Activated B cell treated with CpG ODN at 0.5 μM for 24 hours (primary cell): ENCODE data around the gene IL1RAPL1. TPM values are rescaled to one million over a fixed set of nuclear protein-coding genes. Genes with fewer than 3 reads are reported as not detected.

Source experiments
- ATAC-seq: fragments of 200-7000 bp; cut with Tn5 transposase; one replicate; pipeline ENCODE4 v1.10.0; 2021; ENCODE audit warnings: low read depth, mild to moderate bottlenecking, moderate library complexity
- CTCF ChIA-PET: fragments of 350-600 bp; sonication (Branson Sonifier 250); formaldehyde crosslinking; loops from one replicate; lab custom pipeline; 2021; ENCODE audit warnings: antibody characterized with exemption; lab: Charles Lee
- POLR2A ChIA-PET: fragments of 350-600 bp; sonication (Branson Sonifier 250); formaldehyde crosslinking; loops from one replicate; lab custom pipeline; 2021; ENCODE audit warnings: antibody characterized with exemption; lab: Charles Lee
- DNase-seq: peaks from one replicate; pipeline ENCODE4 v3.0.0; 2022
- H3K27ac Mint-ChIP-seq: one replicate; pipeline ENCODE4 v1.8.0; 2020; ENCODE audit warnings: mixed read lengths
- H3K27me3 Mint-ChIP-seq: one replicate; pipeline ENCODE4 v1.8.0; 2021; ENCODE audit warnings: mixed read lengths
- H3K36me3 Mint-ChIP-seq: one replicate; pipeline ENCODE4 v1.8.0; 2021; ENCODE audit warnings: low read depth, mixed read lengths
- H3K4me1 Mint-ChIP-seq: one replicate; pipeline ENCODE4 v1.8.0; 2021; ENCODE audit warnings: mixed read lengths
- H3K4me3 Mint-ChIP-seq: one replicate; pipeline ENCODE4 v1.8.0; 2020; ENCODE audit warnings: mild to moderate bottlenecking, mixed read lengths
- H3K9me3 Mint-ChIP-seq: one replicate; pipeline ENCODE4 v1.8.0; 2020; ENCODE audit warnings: mixed read lengths
- intact Hi-C: fragments of 100-400 bp; cut with micrococcal nuclease; formaldehyde crosslinking; loops from one replicate; pipeline ENCODE4 v1.15.1; 2024
- total RNA-seq: library from RNA; stranded (reverse); gene quantifications from 2 replicates; pipeline ENCODE4 v1.2.3, GENCODE V29; 2022
- TF ChIP-seq, protein P1 (sequence below): fragments of 200-600 bp; IDR thresholded peaks from one replicate; pipeline ENCODE4 v1.8.0; 2022; ENCODE audit warnings: antibody characterized with exemption, mild to moderate bottlenecking

Gene IL1RAPL1
- total RNA-seq, 1 donor from 2014 or later: not detected

- H3K27me3 Mint-ChIP-seq: no peaks in the 10 kb centered on the region
- intact Hi-C loops: no loop called here
- no peak for ATAC-seq
- POLR2A ChIA-PET: interaction anchor here (0.7 kb wide), 1 partner anchor 117 kb away, joined by 3 read pairs; no protein-coding TSS in a partner anchor
- no peak for DNase-seq
- H3K4me3 Mint-ChIP-seq: no peak overlapping the region
- H3K9me3 Mint-ChIP-seq: no peaks in the 10 kb centered on the region
- CTCF ChIA-PET: no interaction called here
- no peak overlapping the region for H3K27ac Mint-ChIP-seq
- H3K4me1 Mint-ChIP-seq: no peaks in the 10 kb centered on the region
- TF ChIP-seq, protein P1, sequence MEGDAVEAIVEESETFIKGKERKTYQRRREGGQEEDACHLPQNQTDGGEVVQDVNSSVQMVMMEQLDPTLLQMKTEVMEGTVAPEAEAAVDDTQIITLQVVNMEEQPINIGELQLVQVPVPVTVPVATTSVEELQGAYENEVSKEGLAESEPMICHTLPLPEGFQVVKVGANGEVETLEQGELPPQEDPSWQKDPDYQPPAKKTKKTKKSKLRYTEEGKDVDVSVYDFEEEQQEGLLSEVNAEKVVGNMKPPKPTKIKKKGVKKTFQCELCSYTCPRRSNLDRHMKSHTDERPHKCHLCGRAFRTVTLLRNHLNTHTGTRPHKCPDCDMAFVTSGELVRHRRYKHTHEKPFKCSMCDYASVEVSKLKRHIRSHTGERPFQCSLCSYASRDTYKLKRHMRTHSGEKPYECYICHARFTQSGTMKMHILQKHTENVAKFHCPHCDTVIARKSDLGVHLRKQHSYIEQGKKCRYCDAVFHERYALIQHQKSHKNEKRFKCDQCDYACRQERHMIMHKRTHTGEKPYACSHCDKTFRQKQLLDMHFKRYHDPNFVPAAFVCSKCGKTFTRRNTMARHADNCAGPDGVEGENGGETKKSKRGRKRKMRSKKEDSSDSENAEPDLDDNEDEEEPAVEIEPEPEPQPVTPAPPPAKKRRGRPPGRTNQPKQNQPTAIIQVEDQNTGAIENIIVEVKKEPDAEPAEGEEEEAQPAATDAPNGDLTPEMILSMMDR: no peak
- H3K36me3 Mint-ChIP-seq: no peaks in the 10 kb centered on the region
Measured at GRCh38 chrX:29461039-29461438, 873.8 kb downstream of the IL1RAPL1 start.

GRCh38 chrX:29466456-29466855 lies 879.2 kb downstream of the IL1RAPL1 start:
- Mint-ChIP-seq H3K4me3 (no peak overlapping the region), H3K27me3 (no peaks in the 10 kb centered on the region), H3K4me1 (no peaks in the 10 kb centered on the region), H3K9me3 (no peaks in the 10 kb centered on the region), H3K27ac (no peak overlapping the region), H3K36me3 (no peaks in the 10 kb centered on the region)
- intact Hi-C loops: no loop called here
- DNase-seq (no peak), ATAC-seq (no peak)
- CTCF ChIA-PET: no interaction called here
- TF ChIP-seq, protein P1: no peak
- POLR2A ChIA-PET: no interaction called here

DNA sequence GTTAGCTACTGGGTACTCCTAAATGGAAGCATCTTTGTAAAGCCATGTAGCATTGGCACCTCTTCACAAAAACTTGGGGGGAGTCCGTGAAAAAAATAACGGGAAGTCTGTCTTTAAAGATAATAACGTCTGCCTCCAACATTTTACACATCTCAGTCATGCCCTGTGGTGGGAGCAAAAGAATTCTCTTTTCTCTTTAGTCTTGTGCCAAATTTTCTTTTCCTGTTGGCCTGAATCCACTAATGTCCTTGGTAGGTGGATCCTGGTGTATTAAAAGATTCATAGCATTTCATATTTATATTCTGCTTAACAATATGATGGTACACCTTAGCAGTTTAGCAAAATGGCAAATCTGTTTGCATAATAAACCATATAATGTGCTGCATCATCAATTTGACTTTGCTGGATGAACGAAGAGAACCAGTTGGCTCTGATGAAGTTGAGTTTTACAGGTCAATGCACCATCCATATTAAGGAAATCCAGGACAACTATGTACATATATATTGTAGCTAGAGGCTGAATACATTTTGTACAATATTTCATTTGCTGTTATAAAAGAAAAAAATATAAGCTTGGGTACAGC lies 881.8 kb downstream of the IL1RAPL1 start:
- Mint-ChIP-seq H3K36me3 (no peaks in the 10 kb centered on the region), H3K27me3 (no peaks in the 10 kb centered on the region), H3K9me3 (no peaks in the 10 kb centered on the region), H3K4me1 (no peaks in the 10 kb centered on the region), H3K27ac (no peak overlapping the region), H3K4me3 (no peak overlapping the region)
- no peak for ATAC-seq
- intact Hi-C loops: no loop called here
- CTCF ChIA-PET: no interaction called here
- TF ChIP-seq, protein P1: no peak
- POLR2A ChIA-PET: no interaction called here
- DNase-seq: no peak

GRCh38 chrX:29470030-29470429 lies 882.8 kb downstream of the IL1RAPL1 start:
- TF ChIP-seq, protein P1: no peak
- no peaks in the 10 kb centered on the region for H3K4me1 Mint-ChIP-seq
- ChIA-PET CTCF (no interaction called here), POLR2A (no interaction called here)
- no peak overlapping the region for H3K27ac Mint-ChIP-seq
- H3K36me3 Mint-ChIP-seq: no peaks in the 10 kb centered on the region
- H3K27me3 Mint-ChIP-seq: no peaks in the 10 kb centered on the region
- no peaks in the 10 kb centered on the region for H3K9me3 Mint-ChIP-seq
- intact Hi-C loops: no loop called here
- DNase-seq (no peak), ATAC-seq (no peak)
- no peak overlapping the region for H3K4me3 Mint-ChIP-seq

- no peaks in the 10 kb centered on the region for H3K9me3 Mint-ChIP-seq
- H3K27me3 Mint-ChIP-seq: no peaks in the 10 kb centered on the region
- intact Hi-C loops: no loop called here
- no peak overlapping the region for H3K4me3 Mint-ChIP-seq
- ChIA-PET CTCF (no interaction called here), POLR2A (no interaction called here)
- no peak for DNase-seq
- no peaks in the 10 kb centered on the region for H3K36me3 Mint-ChIP-seq
- H3K27ac Mint-ChIP-seq: no peak overlapping the region
- no peak for ATAC-seq
- TF ChIP-seq, protein P1: no peak
- no peaks in the 10 kb centered on the region for H3K4me1 Mint-ChIP-seq
Measured at GRCh38 chrX:29471829-29472228, 884.6 kb downstream of the IL1RAPL1 start.
